Gastrocnemius medialis (tissue), 4 donors: ENCODE results near the gene RPS6KB2.

ENCODE experiments used
- CTCF ChIP-seq, 5 experiments: fragments of 450-650 bp in 3 of 5; fragments of 200-600 bp in 2 of 5; sonication (generic) in 2 of 5; IDR thresholded peaks in 4 of 5; conservative IDR thresholded peaks in 1 of 5; 1 replicate in 4 of 5; 2 replicates in 1 of 5; pipeline ENCODE4 v1.5.1; 2016 to 2019; ENCODE audit warnings: antibody characterized with exemption in 5 of 5, mild to moderate bottlenecking in 3 of 5, moderate library complexity in 3 of 5
- POLR2A ChIP-seq, 2 donors: fragments of 450-650 bp; IDR thresholded peaks; one replicate each; pipeline ENCODE4 v1.6.1; 2017; ENCODE audit warnings: antibody characterized with exemption in 2 of 2, mild to moderate bottlenecking in 2 of 2, moderate library complexity in 2 of 2

GRCh38 chr11:67420147-67420645 is 8.1 kb upstream of the RPS6KB2 start:
- no peak for TF ChIP-seq CTCF (IDR thresholded peaks at IDR 0.05 in 4 of 5, conservative IDR thresholded peaks at IDR 0.05 in 1 of 5)
- TF ChIP-seq POLR2A (IDR thresholded peaks at IDR 0.05), result no peak
